Sigmoid colon (tissue), 4 donors: ENCODE measurements around the gene KAT8.

ENCODE experiments used
- CTCF ChIP-seq, 4 experiments: fragments of 450-650 bp in 3 of 4; fragments of 200-600 bp in 1 of 4; IDR thresholded peaks; one replicate each; pipeline ENCODE4 v1.5.1; 2016 to 2019; ENCODE audit warnings: antibody characterized with exemption in 4 of 4, mild to moderate bottlenecking in 3 of 4, moderate library complexity in 2 of 4
- EP300 ChIP-seq, 4 donors: sonication (generic); formaldehyde crosslinking; IDR thresholded peaks; one replicate each; pipeline ENCODE4 v1.6.1; 2017; ENCODE audit warnings: antibody characterized with exemption in 4 of 4
- POLR2A ChIP-seq, 2 donors: fragments of 450-650 bp; IDR thresholded peaks; one replicate each; pipeline ENCODE4 v1.6.1; 2016; ENCODE audit warnings: antibody characterized with exemption in 2 of 2, mild to moderate bottlenecking in 2 of 2, moderate library complexity in 2 of 2
- POLR2AphosphoS5 ChIP-seq, 4 donors: sonication (generic); formaldehyde crosslinking; IDR thresholded peaks; one replicate each; pipeline ENCODE4 v1.6.1; 2017; ENCODE audit warnings: antibody characterized with exemption in 4 of 4

- no peak for TF ChIP-seq EP300 (IDR thresholded peaks at IDR 0.05)
- no peak for TF ChIP-seq CTCF (IDR thresholded peaks at IDR 0.05)
- no peak for TF ChIP-seq POLR2AphosphoS5 (IDR thresholded peaks at IDR 0.05)
- no peak for TF ChIP-seq POLR2A (IDR thresholded peaks at IDR 0.05)
These were observed 8.5 kb upstream of the KAT8 start for GRCh38 chr16:31108794-31109558.
